GM18517 (cell line): Measurements from ENCODE around the gene SH3PXD2A.
"Not testable (repeated sequence)": the region's sequence is repeated elsewhere in the genome, so short reads cannot be mapped to it uniquely, and the experiment has no call there.

Source experiments
- ATAC-seq: cut with Tn5 transposase; IDR thresholded peaks from one replicate; pipeline ENCODE4 v1.9.1; 2021; ENCODE audit warnings: mild to moderate bottlenecking, moderate library complexity; ENCODE audit not compliant: unreplicated experiment

SH3PXD2A gene

DNA sequence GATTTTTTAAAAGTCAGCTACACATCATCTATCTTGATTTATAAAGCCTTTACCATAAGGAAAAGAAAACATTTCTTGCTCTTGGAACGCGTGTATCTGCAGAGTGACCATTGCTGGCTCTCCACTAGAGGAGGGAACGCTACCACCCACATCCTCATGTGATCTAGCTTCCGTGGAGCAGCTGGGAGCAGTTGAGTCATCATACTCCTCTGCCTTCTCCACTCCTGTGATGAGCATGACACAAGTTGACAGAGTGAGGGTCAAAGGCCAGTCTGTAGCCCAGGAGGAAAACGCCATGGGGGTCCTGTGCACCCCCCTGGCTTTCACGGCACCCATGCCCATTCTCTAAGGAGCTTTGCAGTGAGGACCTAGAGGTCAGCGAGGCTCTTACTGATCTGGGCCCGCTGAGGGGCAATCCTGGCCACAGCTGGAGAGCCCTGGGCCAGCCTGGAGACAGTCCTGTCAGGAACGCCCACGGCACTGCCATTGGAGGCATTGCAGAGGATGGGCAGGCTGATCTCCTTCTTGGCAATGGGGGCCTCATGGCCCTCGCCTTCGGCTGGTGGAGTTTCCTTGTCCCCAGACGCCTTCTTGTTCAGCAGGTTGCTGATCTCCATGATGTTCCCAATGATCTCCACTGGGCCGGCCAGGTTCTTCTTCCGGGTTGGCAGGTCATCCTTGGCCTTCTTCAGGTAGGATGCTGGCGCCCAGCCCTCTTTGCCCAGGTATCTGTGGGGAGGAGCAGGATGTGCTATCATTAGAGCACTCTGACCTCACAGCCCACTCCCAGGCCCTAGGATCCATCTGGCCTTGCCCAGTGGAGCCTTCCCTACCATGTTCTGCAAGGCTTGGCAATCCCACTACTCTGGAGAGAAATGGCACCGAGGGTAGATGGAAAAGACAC is 242.7 kb downstream of the SH3PXD2A start:
- ATAC-seq, result no peak

DNA sequence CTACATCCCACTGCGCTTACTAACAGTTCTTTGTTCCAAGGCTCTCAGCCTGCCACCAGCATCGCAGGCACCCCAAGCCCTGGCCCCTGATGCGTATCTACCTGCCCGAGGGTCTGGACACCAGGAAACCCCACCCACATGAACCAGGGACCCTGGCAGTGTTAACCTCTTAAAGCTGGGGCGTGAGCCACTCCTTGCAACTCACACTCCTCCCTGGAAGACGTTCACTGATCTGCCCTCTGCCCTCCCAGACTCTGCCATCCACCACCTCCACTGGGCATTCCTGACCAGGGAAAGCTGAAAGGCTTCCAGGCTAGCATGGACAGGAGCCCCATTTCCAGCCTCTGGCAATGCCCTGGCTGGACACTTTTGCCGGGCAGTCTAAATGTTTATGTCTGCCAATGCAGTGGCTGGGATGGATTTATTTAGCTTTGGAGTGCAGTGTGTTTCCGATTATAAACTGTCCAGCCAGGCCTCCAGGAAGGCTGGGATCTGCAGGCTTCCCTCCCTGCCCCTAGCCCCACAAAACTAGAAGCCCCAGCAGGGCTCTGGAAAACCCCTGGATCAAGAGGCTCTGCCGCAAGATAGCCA is 244.4 kb downstream of the SH3PXD2A start:
- no peak for ATAC-seq

DNA sequence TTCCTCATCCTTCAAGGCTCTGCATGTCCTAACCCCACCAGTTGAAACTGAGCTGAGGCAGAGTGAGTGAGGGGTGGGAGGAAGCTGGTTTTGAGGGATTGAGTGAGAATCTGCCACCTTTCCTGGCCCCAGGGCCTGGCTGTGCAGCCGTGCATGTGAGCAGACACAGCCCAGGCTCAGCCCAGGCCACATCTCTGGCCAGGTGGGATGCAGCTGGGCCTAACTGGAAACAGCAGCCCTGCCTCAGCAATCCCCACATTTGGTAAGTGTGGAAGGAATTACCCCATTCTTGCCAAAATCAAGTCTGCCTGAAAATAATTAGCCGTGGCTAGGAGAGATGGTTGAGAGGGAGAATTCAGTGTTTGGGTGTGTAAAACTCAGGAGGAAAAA is 245.3 kb downstream of the SH3PXD2A start:
- ATAC-seq, result no peak

DNA sequence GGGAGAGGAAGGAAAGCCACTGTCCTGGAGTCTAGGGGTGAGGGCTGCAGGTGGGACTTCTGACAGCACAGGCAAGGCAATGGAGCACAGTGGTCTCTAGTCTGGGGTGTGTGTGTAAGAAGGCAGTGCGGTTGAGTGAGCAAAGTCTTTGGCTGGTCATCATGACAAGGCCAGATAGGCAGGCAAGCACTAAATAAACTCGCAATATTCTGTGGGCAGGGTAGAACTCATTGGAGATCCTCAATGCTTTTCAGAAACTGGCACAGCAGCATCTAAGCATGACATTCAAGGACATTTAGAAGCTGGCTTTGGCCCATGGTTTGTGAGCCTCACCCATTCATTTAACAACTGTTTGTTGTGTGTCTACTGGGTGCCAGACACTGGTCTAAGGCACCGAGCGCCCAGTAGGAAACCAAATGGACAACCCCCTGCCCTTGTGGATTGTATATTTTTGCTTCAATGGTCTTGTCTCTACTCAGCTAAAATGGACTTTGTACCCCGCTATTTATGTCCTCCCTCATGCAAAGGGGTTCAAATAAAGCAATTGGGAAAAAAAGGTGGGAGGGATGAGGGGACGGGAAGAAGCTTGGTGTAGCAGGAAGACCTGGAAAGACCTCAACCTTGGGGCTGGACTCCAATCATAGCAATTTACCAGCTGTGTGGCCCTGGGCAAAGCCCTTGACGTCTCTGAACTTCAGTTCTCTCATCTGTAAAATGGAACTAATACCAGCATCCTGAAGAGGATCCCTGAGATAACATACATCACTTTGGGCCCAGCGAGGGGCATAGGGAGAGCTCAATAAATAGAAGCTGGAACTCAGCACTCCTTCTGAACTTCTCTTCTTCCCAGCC is 245.9 kb downstream of the SH3PXD2A start:
- no peak for ATAC-seq

DNA sequence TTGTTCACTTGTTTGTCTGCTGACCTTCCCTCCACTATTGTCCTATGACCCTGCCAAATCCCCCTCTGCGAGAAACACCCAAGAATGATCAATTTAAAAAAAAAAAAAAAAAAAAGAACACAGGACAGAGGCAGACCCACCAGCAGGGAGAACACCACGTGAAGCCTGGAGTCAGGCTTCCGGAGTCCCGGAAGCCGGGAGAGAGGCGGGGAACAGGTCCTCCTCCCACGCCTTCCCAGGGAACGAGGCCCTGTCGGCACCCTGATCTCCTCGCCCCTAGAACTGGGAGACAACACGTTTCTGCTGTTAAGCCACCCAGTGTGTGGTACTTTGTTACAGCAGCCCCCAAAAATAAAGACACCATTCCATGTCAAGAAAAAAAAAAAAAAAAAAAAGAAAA is 247.3 kb downstream of the SH3PXD2A start:
- not testable (repeated sequence) for ATAC-seq

DNA sequence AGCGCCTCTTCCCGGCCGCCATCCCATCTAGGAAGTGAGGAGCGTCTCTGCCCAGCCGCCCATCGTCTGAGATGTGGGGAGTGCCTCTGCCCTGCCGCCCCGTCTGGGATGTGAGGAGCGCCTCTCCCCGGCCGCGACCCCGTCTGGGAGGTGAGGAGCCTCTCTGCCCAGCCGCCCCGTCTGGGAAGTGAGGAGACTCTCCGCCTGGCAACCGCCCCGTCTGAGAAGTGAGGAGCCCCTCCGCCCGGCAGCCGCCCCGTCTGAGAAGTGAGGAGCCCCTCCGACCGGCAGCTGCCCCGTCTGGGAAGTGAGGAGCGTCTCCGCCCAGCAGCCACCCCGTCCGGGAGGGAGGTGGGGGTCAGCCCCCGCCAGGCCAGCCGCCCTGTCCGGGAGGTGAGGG is 248.3 kb downstream of the SH3PXD2A start:
- not testable (repeated sequence) for ATAC-seq

DNA sequence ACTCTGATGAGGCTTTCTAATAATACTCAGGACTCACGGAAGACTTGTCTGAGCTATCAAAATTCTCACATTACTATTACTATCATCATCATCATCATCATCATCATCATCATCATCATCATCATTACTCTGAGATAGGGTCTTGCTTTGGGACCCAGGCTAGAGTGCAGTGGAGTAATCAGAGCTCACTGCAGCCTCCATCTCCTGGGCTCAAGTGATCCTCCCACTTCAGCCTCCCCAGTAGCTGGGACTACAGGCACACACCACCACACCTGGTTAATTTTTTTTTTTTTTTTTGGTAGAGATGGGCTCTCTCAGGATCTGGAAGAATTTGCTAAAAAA is 249.3 kb downstream of the SH3PXD2A start:
- not testable (repeated sequence) for ATAC-seq

DNA sequence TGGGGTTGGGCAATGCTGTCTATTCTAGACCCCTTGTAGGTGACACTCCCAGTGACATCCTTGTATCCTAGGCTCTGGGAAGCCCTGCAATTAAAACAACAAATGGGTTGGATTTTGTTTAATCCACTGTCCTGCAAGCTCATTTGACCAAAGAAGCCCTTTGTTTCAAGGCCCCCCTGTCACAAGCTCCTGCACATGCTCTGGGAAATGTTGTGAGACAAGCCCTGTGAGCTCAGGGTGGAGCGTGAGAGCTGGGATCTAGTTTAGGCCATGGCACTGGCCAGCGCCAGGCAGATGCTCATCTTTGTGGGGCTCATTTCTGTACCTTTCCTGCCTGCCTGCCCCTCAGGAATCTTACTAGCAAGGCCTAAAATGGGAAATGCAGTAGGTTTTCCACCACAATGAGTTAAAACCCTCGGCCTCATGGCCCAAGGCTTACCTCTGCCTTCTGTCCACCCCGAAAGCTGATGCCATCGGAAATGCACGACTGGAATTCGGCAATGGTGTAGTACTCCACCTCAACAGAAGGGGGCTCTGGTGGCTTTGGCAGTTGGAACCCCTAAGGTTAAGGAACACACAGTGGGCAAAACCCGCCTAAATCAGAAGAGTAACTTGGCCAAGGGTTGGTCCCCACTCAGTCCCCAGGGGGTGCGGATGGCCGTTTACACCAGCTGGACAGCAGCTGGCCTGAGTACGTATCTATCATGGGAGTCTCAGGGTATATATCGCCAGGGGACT is 249.8 kb downstream of the SH3PXD2A start:
- ATAC-seq, result no peak

DNA sequence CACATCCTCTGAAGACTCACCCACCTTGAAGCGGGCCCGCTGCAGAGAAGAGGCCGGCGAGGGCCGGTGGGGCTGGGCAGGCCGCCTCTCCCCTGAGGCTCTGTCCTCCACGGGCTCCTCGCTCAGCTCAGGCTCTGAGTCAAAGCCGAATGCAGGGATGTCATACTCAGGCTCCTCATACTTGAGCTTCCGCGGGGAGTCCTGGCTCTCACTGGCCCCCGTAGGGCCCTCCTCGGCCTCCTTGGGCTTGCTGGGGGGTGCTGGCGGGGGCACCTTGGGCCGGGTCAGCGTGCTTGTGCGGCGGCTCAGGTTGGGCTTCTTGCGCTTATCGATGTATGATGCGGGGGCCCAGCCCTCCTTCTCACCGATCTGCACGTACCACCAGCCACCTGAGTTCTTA is 252.0 kb downstream of the SH3PXD2A start:
- no peak for ATAC-seq

DNA sequence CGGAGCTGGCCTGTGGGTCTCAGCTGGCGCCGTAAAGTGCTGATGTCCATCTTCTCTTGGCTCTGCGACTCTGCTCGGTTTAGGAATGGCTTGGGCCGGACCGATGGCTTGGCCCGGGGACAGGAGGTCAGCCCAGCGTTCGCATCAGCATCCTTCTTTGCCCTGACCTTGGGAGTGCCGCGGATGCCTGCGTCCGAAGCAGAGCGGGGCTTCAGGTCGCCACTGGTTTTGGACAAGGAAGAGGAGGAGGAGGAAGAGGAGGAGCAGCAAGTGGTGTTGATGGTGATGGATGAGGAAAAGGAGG is 252.6 kb downstream of the SH3PXD2A start:
- no peak for ATAC-seq

DNA sequence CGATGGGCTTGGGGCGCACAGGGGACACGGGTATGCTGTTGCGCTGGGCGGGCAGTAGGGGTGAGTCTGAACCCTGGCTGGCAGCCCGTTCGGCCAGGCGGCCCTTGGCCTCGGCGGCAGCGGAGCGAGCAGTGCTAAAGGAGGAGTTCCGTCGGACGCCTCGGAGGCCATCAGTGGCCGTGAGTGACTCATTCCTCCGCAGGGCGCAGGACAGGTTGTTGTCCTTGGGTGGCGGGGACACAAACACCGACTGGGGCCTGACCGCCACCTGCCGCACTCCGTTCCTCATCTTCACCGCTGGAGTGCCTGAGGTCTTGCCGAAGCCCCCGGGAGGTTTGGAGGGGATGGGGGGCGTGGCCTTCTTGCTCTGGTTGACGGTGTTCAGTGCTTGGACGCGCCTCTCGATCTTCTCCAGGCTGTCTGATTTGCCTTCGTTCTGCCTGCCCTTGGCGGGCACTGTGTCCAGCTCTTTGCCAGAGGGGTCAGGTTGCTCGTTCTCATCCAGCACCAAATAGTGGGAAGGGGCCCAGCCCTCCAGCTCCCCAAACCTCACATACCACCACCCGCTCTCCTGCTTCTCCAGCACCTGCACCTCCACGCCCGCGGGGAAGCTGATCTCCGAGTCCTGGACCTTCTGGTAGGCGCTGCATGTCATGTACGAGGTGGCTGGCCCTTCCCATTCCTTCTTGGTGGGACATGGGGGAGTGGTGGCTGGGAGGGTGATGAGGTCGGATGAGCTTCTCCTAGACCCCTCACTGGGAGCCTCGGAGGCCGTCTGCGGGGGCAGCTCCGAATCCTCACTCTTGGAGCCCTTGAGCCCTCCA is 253.1 kb downstream of the SH3PXD2A start:
- ATAC-seq, result no peak

DNA sequence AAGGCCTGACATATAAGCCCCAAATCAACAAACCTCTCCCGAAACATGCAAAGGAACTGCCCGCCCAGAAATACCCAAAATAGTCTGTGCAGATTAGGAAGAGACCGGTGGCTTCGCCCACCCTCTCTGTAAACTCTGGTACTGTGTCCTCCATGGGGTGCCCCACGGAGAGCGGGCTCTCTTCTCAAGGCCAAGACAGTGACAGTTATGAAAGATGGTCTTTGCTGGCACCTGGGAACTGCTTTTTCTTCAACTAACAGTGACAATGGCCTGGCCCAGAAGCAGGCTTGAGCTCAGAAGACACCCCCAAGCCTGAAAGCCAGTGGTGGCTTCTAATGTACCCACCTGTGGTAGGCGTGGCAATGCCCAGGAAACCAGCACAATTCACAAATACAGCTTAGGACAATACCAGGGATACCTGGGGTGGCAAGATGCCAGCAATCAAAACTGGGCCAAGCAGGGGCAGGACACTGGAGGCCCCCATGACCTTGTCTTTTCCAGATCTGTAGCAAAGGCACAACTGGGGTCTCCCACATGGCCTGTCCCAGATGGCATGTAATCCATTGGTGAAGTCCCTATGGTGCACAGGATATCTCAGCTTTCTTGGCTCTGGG is 254.3 kb downstream of the SH3PXD2A start:
- no peak for ATAC-seq

DNA sequence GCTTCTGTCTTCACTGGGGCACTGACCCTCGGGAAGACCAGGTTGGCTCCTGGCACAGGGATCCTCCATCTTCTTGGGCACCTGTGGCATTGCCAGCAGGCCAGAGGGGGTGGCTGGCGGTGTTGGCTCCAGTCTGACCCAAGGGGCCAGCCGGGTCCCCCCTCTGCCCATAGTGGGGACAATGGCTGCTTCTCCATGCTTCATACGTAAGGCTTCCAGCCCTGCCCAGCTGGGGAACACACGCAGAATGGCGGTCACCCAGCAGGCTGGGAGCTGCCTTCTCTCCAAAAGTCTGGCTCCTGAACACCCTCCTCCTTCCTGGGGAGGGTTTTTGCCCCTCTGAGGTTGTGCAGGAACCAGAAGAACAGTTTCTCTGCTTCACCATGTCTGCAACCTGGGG is 255.1 kb downstream of the SH3PXD2A start:
- no peak for ATAC-seq

DNA sequence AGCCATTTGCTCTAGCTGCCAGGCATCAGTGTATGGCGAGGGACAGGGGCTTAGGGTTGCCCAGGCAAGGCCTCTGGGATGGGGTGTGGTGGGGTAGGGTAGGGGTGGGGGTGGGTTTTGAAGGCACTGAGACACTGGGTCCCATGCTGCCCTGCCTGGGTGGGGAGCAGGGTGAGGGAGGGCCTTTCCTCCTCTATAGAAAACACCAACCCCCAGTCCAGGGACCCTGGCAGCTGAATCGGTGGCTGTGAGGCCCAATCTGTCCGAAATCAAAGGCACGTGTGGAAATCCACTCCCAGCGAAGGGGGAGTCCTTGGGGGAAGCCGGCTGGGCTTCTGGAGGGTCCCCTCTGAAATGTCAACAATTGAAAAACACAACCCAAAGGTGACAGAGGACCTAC is 255.5 kb downstream of the SH3PXD2A start:
- no peak for ATAC-seq

DNA sequence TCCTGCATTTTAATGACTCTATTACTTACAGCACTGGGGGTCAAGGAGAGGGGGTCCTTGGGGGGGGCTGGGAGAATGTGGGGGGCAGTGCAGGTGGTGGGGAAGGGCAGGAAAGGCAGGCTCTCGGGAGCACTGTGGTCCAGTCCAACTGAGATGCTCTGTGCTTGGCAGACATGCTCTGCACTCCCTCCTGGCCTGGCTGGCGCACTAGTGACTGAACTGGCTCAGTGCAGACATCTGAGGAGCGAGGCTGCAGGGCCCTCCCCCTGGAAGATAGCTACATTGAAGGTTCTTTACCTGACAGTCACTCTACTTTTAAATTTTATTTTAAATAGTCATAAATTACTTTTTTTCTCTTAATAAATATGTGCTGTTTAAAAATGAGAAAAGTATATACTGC is 256.2 kb downstream of the SH3PXD2A start:
- no peak for ATAC-seq

DNA sequence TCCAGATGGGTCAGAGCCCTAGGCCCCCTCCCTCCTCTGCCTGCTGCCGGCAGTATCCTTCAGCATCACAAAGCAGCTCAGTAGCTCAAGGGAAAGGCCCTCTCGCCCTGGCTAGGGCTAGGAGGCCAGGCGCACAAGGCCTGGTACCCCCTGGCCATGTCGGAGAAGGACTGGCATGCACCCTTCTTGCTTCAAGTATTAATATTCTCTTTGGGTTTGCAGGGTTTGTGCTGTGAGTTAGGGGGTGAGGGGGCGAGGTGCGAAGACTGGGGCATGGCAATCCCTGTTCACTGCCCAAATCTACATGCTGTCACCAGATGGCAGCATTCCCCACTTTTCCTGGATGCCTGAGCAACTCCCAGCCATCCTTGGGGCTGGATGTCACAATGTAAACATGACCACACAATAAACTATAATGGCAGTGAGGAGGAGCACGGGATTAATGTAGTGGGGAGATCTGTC is 256.7 kb downstream of the SH3PXD2A start:
- ATAC-seq, result no peak

DNA sequence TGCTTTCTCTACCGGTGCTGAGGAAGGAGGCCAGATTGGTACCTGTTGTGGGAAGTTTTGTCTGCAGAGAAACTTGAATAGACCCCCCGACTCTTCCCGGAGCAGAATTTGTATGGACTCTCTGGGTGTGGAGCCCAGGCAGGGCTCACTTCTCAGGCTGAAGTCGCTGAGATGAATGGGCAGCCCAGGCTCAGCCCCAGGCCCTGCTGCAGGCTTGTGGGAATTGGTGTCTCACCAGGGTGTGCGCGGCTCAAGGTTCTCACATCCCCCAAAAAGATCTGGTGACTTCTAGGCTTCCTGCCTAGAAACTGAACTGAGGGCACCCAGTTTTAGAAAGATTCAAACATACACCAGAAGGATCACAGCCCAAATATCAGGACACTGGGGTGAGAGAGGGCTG is 258.4 kb downstream of the SH3PXD2A start:
- no peak for ATAC-seq

DNA sequence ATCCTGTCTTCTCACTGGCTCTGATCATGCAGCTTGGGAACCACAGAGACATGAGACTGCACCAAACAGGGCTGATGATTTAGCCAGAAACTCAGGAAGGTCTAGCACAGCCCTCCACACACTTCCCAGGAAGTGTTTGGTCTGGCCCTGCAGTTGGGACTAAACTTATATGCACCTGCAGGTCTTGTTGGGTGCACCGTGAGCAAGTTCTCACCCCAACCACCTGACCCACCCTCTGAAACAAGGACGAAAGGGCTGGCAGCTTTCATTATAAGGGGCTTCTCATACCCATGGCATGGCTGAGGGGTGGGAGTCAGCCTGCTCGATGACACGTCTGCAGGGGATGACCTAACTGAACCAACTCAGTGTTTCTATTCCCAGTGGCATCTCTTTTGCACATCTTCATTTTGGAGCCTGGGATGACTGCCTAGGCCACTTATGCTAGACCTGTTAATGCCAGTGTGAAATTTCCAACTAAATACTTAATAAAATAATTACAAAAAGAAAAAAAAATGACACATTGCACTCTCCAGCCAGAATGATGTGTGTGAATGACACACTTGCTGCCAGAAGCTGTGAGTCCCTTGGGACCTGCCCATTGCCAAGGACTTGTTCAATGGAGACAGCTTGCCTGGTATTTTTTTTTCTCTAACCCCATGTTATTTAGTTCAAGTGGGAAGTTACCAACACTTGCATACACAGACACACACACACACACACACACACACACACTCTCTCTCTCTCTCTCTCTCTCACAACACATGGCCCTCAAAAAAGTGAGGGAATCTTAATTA is 259.2 kb downstream of the SH3PXD2A start:
- ATAC-seq, result no peak

DNA sequence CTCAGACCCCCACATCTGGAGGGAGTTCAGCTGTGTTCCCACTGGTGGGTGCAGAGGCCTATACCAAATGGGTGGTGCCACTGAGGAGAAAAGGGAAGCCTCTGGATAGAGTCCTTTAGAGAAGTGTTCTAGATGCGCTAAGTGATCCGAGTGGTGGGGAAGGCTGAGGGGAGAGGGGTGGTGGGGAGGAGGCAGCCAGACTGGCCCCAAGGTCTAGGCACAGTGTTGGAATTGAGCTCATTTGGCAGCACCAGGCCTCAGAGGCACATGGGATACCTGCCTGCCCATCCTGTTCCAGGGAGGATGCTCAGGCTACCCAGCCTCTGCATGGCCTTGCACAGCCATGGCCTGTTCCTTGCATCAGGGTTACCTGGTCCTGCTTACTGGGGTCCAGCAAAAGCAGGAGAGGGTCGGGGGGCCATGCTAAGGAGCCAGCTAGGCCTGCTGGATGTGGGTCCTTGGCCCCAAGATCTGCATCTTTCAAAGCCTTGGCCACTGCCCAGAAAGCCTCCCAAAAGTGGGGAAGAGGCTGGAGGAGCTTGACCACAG is 262.3 kb downstream of the SH3PXD2A start:
- no peak for ATAC-seq
